Trophoblast cell (in vitro differentiated cells and primary cell): ENCODE measurements around the gene TOMM40L.

Source experiments
- DNase-seq, 2 donors: peaks; one replicate each; pipeline ENCODE4 v3.0.0-alpha.2; 2016
- H2AFZ ChIP-seq: 2 replicates; pipeline ENCODE4 v1.6.1; 2013; ENCODE audit warnings: low read length, moderate library complexity, mild to moderate bottlenecking; ENCODE audit not compliant: insufficient read depth, poor library complexity
- H2AK5ac ChIP-seq: 2 replicates; pipeline ENCODE4 v1.6.1; 2013; ENCODE audit warnings: mild to moderate bottlenecking, low read length
- H2BK120ac ChIP-seq: 2 replicates; pipeline ENCODE4 v1.6.1; 2013; ENCODE audit warnings: low read length, mild to moderate bottlenecking, moderate library complexity; ENCODE audit not compliant: insufficient read depth, poor library complexity
- H2BK12ac ChIP-seq: 2 replicates; pipeline ENCODE4 v1.6.1; 2013; ENCODE audit warnings: mild to moderate bottlenecking, low read length, moderate library complexity
- H2BK5ac ChIP-seq: 2 replicates; pipeline ENCODE4 v1.6.1; 2013; ENCODE audit warnings: low read length, low read depth, moderate library complexity, mild to moderate bottlenecking; ENCODE audit not compliant: poor library complexity
- H3K14ac ChIP-seq: 2 replicates; pipeline ENCODE4 v1.6.1; 2013; ENCODE audit warnings: mild to moderate bottlenecking, low read length
- H3K18ac ChIP-seq: 2 replicates; pipeline ENCODE4 v1.6.1; 2013; ENCODE audit warnings: mild to moderate bottlenecking, low read length
- H3K23ac ChIP-seq: 2 replicates; pipeline ENCODE4 v1.6.1; 2013; ENCODE audit warnings: low read length
- H3K27ac ChIP-seq: 2 replicates; pipeline ENCODE4 v1.5.1; 2013; ENCODE audit warnings: low read depth, mild to moderate bottlenecking, inconsistent platforms, low read length, moderate library complexity
- H3K27me3 ChIP-seq: 2 replicates; pipeline ENCODE4 v1.6.1; 2013; ENCODE audit warnings: inconsistent platforms, mild to moderate bottlenecking, low read length, moderate library complexity; ENCODE audit not compliant: insufficient read depth
- H3K36me3 ChIP-seq, 2 experiments: 1 replicate in 1 of 2; 2 replicates in 1 of 2; pipeline ENCODE4 v1.6.1; 2013; ENCODE audit warnings: low read length in 2 of 2, mild to moderate bottlenecking in 2 of 2, moderate library complexity in 1 of 2; ENCODE audit not compliant: insufficient read depth in 2 of 2, control insufficient read depth in 1 of 2
- H3K4ac ChIP-seq: 2 replicates; pipeline ENCODE4 v1.6.1; 2013; ENCODE audit warnings: low read depth, mild to moderate bottlenecking, low read length, moderate library complexity
- H3K4me1 ChIP-seq, 2 experiments: 1 replicate in 1 of 2; 2 replicates in 1 of 2; pipeline ENCODE4 v1.6.1; 2013; ENCODE audit warnings: low read length in 2 of 2, mild to moderate bottlenecking in 2 of 2, moderate library complexity in 1 of 2; ENCODE audit not compliant: insufficient read depth in 2 of 2, control insufficient read depth in 1 of 2
- H3K4me2 ChIP-seq: 2 replicates; pipeline ENCODE4 v1.6.1; 2013; ENCODE audit warnings: inconsistent platforms, mild to moderate bottlenecking, low read length, moderate library complexity
- H3K4me3 ChIP-seq: 2 replicates; pipeline ENCODE4 v1.5.1; 2013; ENCODE audit warnings: mild to moderate bottlenecking, low read depth, low read length, inconsistent platforms
- H3K79me1 ChIP-seq: one replicate; pipeline ENCODE4 v1.6.1; 2013; ENCODE audit warnings: low read length
- H3K79me2 ChIP-seq: 2 replicates; pipeline ENCODE4 v1.6.1; 2013; ENCODE audit warnings: low read length, mild to moderate bottlenecking; ENCODE audit not compliant: control insufficient read depth, insufficient read depth, poor library complexity
- H3K9ac ChIP-seq: 2 replicates; pipeline ENCODE4 v1.6.1; 2013; ENCODE audit warnings: mild to moderate bottlenecking, low read length
- H3K9me3 ChIP-seq: 2 replicates; pipeline ENCODE4 v1.6.1; 2013; ENCODE audit warnings: low read depth, mild to moderate bottlenecking, control low read depth, inconsistent platforms, low read length; ENCODE audit not compliant: insufficient read depth
- H4K12ac ChIP-seq: 2 replicates; pipeline ENCODE4 v1.6.1; 2013; ENCODE audit warnings: low read depth, mild to moderate bottlenecking, low read length, moderate library complexity
- H4K8ac ChIP-seq: 2 replicates; pipeline ENCODE4 v1.6.1; 2013; ENCODE audit warnings: low read depth, mild to moderate bottlenecking, low read length, moderate library complexity
- H4K91ac ChIP-seq: one replicate; pipeline ENCODE4 v1.6.1; 2013; ENCODE audit warnings: low read depth, mild to moderate bottlenecking, low read length, moderate library complexity
- WGBS: extraction: QIAGEN DNeasy Blood & Tissue Kit; methylation state at CpG from one replicate; pipeline ENCODE4 v1.1.7; 2013; ENCODE audit warnings: missing lambda C conversion rate; ENCODE audit not compliant: insufficient read length, insufficient coverage; ENCODE audit errors: extremely low coverage; 5-methylcytosine and 5-hydroxymethylcytosine counted together

Gene TOMM40L

DNA sequence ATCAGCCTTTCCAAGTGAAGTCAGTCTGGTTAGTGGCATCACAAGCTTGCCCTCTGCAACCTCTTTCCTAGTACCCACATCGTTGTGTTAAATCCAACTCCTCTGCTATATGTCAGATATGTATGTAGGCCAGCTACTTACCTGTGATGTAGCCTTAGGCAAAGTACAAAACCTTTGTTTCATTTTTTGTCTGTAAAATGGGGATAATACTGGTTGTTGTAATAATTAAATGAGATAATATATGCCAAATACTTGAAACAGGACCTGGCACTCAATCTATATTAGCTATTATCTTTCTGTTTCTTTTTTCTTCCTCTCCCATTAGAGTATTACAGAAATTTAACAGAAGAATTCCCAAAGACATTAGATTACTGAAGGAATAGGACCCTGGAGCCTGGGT, 33.9 kb downstream of the TOMM40L start:
- no CpG with 5 or more reads among the region's 1 CpG for WGBS
- H3K79me2 ChIP-seq: no peaks in the 10 kb centered on the region
- H3K14ac ChIP-seq: no peak overlapping the region
- no peak overlapping the region for H3K4me3 ChIP-seq
- H3K36me3 ChIP-seq: no peaks in the 10 kb centered on the region
- no peak overlapping the region for H4K8ac ChIP-seq
- H3K4me2 ChIP-seq: no peak overlapping the region
- H3K27me3 ChIP-seq: peaks cover 15% of the 10 kb centered on the region
- no peak overlapping the region for H4K91ac ChIP-seq
- H2BK120ac ChIP-seq: no peak overlapping the region
- H3K79me1 ChIP-seq: no peaks in the 10 kb centered on the region
- no peak overlapping the region for H2AK5ac ChIP-seq
- no peak overlapping the region for H4K12ac ChIP-seq
- H3K9ac ChIP-seq: no peak overlapping the region
- no peak overlapping the region for H3K4ac ChIP-seq
- no peak overlapping the region for H3K18ac ChIP-seq
- no peak overlapping the region for H2BK12ac ChIP-seq
- H3K23ac ChIP-seq: no peak overlapping the region
- H2AFZ ChIP-seq: no peak overlapping the region
- H3K9me3 ChIP-seq: peaks cover 3% of the 10 kb centered on the region
- peak in 1 of 2 donors; percentile 41 for DNase-seq
- peaks cover 5 to 10% of the 10 kb centered on the region in 2 experiments for H3K4me1 ChIP-seq
- H2BK5ac ChIP-seq: no peak overlapping the region
- H3K27ac ChIP-seq: no peak overlapping the region

- H3K23ac ChIP-seq: no peak overlapping the region
- no peak overlapping the region for H4K91ac ChIP-seq
- H3K27me3 ChIP-seq: peaks cover 15% of the 10 kb centered on the region
- no peak overlapping the region for H3K18ac ChIP-seq
- no peak overlapping the region for H2AK5ac ChIP-seq
- H3K79me2 ChIP-seq: no peaks in the 10 kb centered on the region
- H3K4me3 ChIP-seq: no peak overlapping the region
- H3K36me3 ChIP-seq: no peaks in the 10 kb centered on the region
- H3K27ac ChIP-seq: no peak overlapping the region
- DNase-seq: no peak
- no peaks in the 10 kb centered on the region for H3K79me1 ChIP-seq
- no peak overlapping the region for H2BK5ac ChIP-seq
- H3K4ac ChIP-seq: no peak overlapping the region
- H3K4me2 ChIP-seq: no peak overlapping the region
- no peak overlapping the region for H2BK12ac ChIP-seq
- no peak overlapping the region for H2AFZ ChIP-seq
- H4K8ac ChIP-seq: no peak overlapping the region
- no peak overlapping the region for H3K9ac ChIP-seq
- H2BK120ac ChIP-seq: no peak overlapping the region
- no CpG with 5 or more reads among the region's 9 CpGs for WGBS
- no peak overlapping the region for H3K14ac ChIP-seq
- peaks cover 5 to 10% of the 10 kb centered on the region in 2 experiments for H3K4me1 ChIP-seq
- peaks cover 3% of the 10 kb centered on the region for H3K9me3 ChIP-seq
- H4K12ac ChIP-seq: no peak overlapping the region
Measured at GRCh38 chr1:161260376-161261260, 34.8 kb downstream of the TOMM40L start.

- H3K4me1 ChIP-seq: peaks cover 5 to 10% of the 10 kb centered on the region in 2 experiments
- H2AFZ ChIP-seq: no peak overlapping the region
- H3K27ac ChIP-seq: no peak overlapping the region
- no peak overlapping the region for H2BK12ac ChIP-seq
- H2BK5ac ChIP-seq: no peak overlapping the region
- no peak overlapping the region for H4K8ac ChIP-seq
- no peak overlapping the region for H4K91ac ChIP-seq
- peaks cover 15% of the 10 kb centered on the region for H3K27me3 ChIP-seq
- H4K12ac ChIP-seq: no peak overlapping the region
- WGBS: no CpG with 5 or more reads among the region's 12 CpGs
- no peaks in the 10 kb centered on the region for H3K79me2 ChIP-seq
- no peak overlapping the region for H3K14ac ChIP-seq
- no peaks in the 10 kb centered on the region for H3K79me1 ChIP-seq
- H3K9me3 ChIP-seq: peaks cover 3% of the 10 kb centered on the region
- no peak overlapping the region for H3K9ac ChIP-seq
- DNase-seq: no peak
- no peak overlapping the region for H3K4ac ChIP-seq
- no peak overlapping the region for H2BK120ac ChIP-seq
- no peak overlapping the region for H3K23ac ChIP-seq
- H3K36me3 ChIP-seq: no peaks in the 10 kb centered on the region
- no peak overlapping the region for H2AK5ac ChIP-seq
- no peak overlapping the region for H3K4me3 ChIP-seq
- H3K18ac ChIP-seq: no peak overlapping the region
- H3K4me2 ChIP-seq: no peak overlapping the region
Measured at GRCh38 chr1:161261261-161262235, 35.7 kb downstream of the TOMM40L start.

DNA sequence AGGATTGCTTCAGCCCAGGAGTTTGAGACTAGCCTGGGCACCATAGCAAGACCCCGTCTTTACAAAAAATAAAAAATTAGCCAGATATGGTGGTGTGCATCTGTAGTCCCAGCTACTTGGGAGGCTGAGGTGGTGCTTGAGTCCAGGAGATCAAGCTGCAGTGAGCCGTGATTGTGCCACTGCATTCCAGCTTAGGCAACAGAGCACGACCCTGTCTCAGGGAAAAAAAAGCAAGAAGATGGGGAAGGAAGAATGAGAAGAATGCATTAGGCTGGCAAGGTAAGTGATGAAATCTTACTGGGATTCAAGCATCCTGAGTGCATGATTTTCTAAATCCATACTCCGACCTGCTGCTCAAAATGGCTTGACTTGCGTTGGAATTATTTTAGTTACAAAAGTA, 39.4 kb downstream of the TOMM40L start:
- Histone ChIP-seq H3K79me2 (no peaks in the 10 kb centered on the region), H2BK120ac (no peak overlapping the region), H3K23ac (no peak overlapping the region), H3K4ac (no peak overlapping the region), H3K9me3 (peaks cover 1% of the 10 kb centered on the region), H2BK12ac (no peak overlapping the region), H3K27ac (no peak overlapping the region), H2AFZ (no peak overlapping the region), H3K4me1 (no peaks in the 10 kb centered on the region), H3K79me1 (no peaks in the 10 kb centered on the region), H4K91ac (no peak overlapping the region), H3K4me3 (no peak overlapping the region), H4K12ac (no peak overlapping the region), H3K4me2 (no peak overlapping the region), H3K9ac (no peak overlapping the region), H3K14ac (no peak overlapping the region), H2BK5ac (no peak overlapping the region), H4K8ac (no peak overlapping the region), H3K18ac (no peak overlapping the region), H3K36me3 (no peaks in the 10 kb centered on the region), H2AK5ac (no peak overlapping the region), H3K27me3 (peaks cover 2% of the 10 kb centered on the region)
- no CpG with 5 or more reads among the region's 5 CpGs for WGBS
- DNase-seq: peak in 1 of 2 donors; percentile 58
